HG03558 (cell line): Measurements from ENCODE around the gene DALRD3.

Experiments used
- ATAC-seq: cut with Tn5 transposase; IDR thresholded peaks from one replicate; pipeline ENCODE4 v1.9.1; 2021; ENCODE audit warnings: moderate number of reproducible peaks; ENCODE audit not compliant: unreplicated experiment; ENCODE audit errors: extremely low read depth

The DALRD3 gene

DNA sequence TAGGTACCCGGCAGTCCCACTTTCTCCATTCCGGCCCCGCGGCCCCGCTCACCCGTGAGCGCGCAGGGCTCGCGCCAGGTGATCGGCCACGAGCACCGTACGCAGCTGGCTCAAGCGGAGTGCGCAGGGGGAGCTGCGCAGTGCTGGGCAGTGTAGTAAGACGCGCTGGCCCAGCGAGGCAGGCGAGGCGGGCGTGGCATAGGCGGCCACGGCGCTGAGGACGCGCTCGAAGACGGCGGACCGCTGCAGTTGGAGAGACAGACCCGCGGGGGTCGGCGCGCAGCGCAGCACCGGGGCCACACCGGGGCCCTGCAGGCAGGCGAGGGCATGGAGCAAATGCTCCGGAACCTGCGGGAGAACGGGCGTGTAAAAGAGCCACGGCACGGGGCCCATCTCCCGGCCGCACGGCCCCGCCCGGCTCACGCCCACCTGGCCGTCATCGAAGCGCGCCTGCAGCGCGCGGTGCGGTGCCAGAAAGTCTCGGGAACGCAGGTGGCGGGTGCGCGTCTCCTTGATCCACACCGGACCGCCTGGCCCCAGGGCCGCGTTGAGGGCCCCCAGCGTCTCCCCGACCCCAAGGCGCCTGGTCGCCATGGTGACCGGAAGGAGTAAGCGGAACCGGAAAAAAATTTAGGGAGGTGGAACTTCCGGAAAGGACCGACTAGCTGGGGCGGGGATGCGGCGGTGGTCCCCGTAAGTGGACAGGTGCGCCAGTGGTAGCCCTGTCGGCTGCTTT is at the start of gene DALRD3:
Gene DALRD3, minus strand, starts transcription at position 610 of the 736 bp plus-strand sequence. Its CDS starts 16 bp downstream, at position 594.
- ATAC-seq = no peak

DNA sequence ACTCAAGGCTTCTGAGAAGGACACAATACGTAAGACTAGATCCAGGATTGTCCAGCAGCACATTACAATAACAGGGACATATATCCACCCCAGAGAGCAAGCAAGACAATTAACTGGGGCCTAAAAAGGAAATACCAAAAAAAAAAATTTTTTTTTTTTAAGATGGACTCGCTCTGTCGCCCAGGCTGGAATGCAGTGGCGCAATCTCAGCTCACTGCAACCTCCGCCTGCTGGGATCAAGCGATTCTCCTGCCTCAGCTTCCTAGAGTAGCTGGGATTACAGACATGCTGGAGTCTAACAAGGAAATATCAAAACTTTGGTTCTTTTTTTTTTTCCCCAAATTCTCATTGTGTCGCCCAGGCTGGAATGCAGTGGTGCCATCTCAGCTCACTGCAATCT is 39.6 kb upstream of the DALRD3 start:
- ATAC-seq = no peak

- ATAC-seq = no peak
Observed at GRCh38 chr3:49057268-49057667, 38.9 kb upstream of the DALRD3 start.

DNA sequence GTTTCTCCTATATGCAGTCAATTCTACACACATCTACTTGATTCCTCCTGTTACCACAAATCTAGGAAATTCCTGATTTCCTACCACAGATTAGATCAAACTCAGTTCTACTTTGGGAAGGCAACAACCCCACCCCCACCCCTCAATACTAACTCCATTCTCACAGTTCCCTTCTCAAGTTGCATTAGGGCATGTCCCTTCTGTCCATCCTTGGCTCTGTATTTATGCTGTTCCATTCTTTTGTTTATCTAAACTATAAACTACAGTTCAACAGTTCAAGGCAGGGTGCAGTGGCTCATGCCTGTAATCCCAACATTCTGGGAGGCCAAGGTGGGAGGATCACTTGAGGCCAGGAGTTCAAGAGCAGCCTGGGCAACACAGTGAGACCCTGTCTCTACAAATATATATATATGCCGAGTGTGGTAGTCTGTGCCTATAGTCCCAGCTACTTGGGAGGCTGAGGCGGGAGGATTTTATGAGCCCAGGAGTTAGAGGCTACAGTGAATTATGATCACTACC is 36.0 kb upstream of the DALRD3 start:
- ATAC-seq = no peak

DNA sequence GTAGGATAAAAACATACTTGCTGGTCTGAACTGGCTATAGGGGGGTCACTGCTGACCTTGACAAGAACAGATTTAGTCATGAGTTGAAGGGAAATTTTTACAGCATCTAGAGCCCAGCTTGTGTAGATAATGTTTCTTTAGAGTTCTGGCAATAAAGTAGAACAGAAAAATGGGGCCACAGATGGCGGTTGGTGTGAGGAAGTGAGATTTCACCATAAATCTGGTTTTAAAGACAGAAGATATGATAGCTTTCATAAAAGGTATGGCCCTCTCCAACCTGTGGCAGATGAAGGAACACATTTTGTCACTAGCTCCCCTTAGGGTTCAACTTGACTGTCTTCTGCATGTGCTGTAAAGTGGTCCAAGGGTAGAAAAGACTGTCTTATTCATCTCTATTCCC is 35.2 kb upstream of the DALRD3 start:
- no peak for ATAC-seq

GRCh38 chr3:49035281-49035680 is 16.9 kb upstream of the DALRD3 start:
- ATAC-seq = no peak

DNA sequence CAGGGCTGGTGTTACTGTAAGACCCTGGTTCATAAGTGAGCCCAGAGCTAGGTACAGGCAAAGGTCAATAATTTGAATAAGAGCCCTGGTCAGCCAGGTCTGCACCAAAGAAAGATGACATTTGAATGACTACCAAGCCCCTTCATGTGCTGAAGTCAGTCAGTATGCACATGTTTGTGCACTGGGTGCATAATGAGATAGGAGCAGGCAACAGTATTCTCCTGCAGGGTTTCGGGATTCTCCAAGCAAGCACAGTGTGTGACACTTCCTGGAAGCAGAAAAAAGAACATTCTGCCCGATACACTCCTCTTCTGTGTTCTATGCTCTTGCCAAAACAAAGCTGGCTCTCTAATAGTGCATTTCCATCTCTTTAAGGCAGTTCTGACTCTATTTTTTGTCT is 16.3 kb upstream of the DALRD3 start:
- ATAC-seq = no peak

GRCh38 chr3:49032646-49033304 is 14.4 kb upstream of the DALRD3 start:
- no peak for ATAC-seq

DNA sequence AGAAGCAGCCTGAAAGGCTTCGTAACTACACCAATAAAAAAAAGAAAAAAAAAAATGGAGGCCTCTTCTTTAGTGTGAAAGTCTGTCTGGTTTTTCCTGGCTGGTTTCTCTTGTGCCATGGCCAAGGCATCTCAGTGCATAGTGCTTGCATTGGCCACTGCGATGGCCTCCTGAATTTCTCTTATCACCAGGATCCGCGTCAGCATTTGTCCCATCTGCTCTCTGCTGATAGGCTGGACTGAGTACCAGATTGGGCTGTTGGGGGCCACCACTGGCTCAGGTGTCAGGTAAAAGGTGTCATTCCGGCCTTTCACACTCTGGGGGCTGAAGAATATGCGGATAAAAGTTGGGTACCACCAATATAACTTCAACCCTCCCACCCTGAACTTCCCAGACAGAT is 11.9 kb upstream of the DALRD3 start:
- ATAC-seq = no peak

DNA sequence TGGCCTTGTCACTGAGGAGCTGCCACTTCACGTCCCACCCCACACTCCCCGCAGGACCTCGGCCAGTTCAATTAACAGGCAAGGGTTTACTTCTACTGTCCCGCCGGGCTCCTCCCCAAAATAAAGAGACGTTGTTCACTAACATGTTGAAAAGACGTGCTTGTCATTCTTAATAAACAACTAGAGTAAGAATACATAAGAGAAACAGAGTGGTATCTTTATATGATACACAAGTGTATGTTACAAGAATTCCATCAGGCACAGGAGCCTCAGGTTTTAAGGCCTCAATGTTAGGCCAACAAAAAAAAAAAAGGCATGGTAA is 11.1 kb upstream of the DALRD3 start:
- no peak for ATAC-seq

GRCh38 chr3:49028673-49029562 is 10.5 kb upstream of the DALRD3 start, which contains the start of gene IMPDH2:
Gene IMPDH2, minus strand, starts transcription at chr3:49029398. Its CDS starts 48 bp downstream, at chr3:49029350.
- peak; percentile 40 for ATAC-seq

DNA sequence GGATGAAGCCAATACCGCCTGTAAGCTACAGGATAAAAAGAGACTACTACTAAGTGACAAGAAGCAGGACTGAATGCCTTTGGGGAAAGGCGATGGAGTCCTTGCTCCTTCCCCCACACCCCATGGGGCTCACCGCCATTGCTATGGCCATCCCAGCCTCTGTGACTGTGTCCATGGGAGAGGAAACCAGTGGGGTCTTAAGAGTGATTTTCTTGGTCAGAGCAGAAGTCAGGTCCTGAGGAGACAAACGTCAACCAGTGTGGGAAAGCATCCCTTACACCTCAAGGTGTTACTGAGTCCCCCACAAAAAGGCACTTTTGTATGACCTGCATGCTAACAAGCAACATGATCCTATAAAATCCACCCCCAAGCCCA is 9.9 kb upstream of the DALRD3 start:
- ATAC-seq = no peak

GRCh38 chr3:49027634-49028033 is 9.3 kb upstream of the DALRD3 start:
- no peak for ATAC-seq

DNA sequence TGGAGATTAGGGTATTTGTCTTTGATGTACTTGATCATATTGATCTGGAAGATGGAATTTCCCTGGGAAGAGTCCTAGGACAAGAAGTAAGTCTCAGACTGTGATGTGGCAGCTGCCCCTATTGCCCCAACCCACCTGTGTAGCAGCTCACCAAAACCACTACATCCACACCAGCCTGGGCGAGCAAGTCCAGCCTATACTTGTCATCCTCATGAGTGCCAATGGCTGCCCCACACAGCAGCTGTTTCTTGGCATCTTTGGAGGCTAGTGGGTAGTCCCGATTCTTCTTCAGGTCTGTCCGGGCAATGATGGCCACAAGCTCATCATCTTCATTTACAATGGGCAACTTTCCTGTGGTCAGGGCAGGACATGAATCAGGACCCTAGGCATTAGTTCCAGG is 8.2 kb upstream of the DALRD3 start:
- no peak for ATAC-seq

DNA sequence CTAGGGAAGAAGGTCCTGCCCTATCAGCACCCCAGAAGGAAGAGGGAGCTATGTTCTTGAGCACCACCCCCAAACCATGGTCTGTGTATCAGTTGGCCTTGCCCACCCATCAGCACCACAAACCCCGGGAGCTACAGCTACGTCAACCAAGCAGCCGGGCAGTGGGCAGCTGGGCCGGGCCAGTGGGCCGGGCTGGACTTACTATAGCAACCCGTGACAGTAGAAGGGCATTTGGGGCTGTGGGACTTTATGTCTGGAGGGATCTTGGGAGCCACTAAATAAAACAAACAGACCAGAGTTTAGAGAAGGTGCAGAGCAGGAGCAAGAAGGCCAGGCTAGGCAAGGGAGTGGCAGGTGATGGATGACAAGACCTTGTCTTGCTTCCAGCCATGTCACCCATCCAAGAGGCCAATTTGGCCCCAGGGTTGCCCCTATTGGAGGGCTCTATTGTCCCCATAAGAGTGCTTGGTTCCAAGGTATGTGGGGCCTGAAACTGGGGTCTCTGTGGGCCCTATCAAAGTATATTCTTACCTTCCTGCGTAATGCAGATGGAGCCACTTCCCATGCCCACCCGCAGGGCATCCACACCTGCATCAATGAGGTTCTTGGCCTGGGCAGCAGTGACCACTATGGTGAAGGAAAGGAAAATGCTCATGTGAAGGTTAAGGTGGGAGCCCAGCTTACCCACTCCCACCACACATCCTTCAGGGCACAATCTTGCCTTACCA is 7.6 kb upstream of the DALRD3 start:
- no peak for ATAC-seq

GRCh38 chr3:49025005-49025792 is 6.8 kb upstream of the DALRD3 start:
- no peak for ATAC-seq

GRCh38 chr3:49024449-49024848 is 6.1 kb upstream of the DALRD3 start:
- ATAC-seq = no peak

GRCh38 chr3:49023775-49024174 is 5.4 kb upstream of the DALRD3 start:
- no peak for ATAC-seq

GRCh38 chr3:49022688-49023171 is 4.3 kb upstream of the DALRD3 start:
- no peak for ATAC-seq
